22Rv1 (cell line): ENCODE measurements around the gene ACHE.
"Not testable (repeated sequence)": the region's sequence is repeated elsewhere in the genome, so short reads cannot be mapped to it uniquely, and the experiment has no call there.

Experiments used
- H3K27ac ChIP-seq: fragments of 450-650 bp; 2 replicates; pipeline ENCODE4 v1.5.1; 2017
- CTCF ChIP-seq: fragments of 450-650 bp; IDR thresholded peaks from 2 replicates; pipeline ENCODE4 v1.5.1; 2017; ENCODE audit warnings: mild to moderate bottlenecking
- ZFX ChIP-seq: fragments of 450-650 bp; IDR thresholded peaks from 2 replicates; pipeline ENCODE4 v1.6.1; 2017; ENCODE audit warnings: antibody characterized with exemption, borderline replicate concordance

The ACHE gene

DNA sequence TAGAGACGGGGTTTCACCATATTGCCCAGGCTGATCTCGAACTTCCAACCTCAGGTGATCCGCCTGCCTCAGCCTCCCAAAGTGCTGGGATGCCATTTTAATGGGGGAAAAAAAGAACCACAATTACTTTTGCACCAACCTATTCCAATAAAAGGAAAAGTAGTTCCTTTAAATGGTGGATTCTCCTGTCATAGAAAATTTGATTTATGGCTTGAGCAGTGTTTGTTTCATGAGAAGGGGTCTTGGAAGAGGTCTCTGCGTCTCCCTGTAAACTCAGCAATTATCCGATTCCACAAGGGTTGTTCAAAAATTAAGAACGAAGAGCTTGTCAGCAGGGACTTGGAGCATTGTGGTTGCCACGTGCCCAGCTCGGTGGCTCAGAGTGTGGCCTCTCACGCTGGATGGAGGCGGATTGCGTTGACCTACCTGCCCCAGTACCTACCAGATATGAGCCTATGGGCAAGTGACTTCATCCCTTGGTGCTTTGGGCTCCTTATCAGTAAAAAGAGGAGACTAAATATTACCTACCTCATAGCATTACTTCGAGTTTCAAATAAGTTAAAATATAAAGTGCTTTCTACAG is 31.3 kb downstream of the ACHE start:
- peak overlapping the region; percentile 84 for H3K27ac ChIP-seq
- TF ChIP-seq CTCF (no peak), ZFX (no peak)

GRCh38 chr7:100863406-100863950 is 32.2 kb downstream of the ACHE start:
- TF ChIP-seq CTCF (no peak), ZFX (no peak)
- no peak overlapping the region for H3K27ac ChIP-seq

GRCh38 chr7:100861616-100861985 is 34.1 kb downstream of the ACHE start:
- peak overlapping the region; percentile 67 for H3K27ac ChIP-seq

GRCh38 chr7:100860702-100861615 is 34.7 kb downstream of the ACHE start:
- TF ChIP-seq CTCF (no peak), ZFX (no peak)
- H3K27ac ChIP-seq, result peak overlapping the region; percentile 67

More at GRCh38 chr7:100861616-100861985, 34.1 kb downstream of the ACHE start:
- no peak for TF ChIP-seq ZFX

GRCh38 chr7:100859856-100860255 is 35.8 kb downstream of the ACHE start:
- no peak for TF ChIP-seq ZFX
- no peak for TF ChIP-seq CTCF
- H3K27ac ChIP-seq, result peak overlapping the region; percentile 67

DNA sequence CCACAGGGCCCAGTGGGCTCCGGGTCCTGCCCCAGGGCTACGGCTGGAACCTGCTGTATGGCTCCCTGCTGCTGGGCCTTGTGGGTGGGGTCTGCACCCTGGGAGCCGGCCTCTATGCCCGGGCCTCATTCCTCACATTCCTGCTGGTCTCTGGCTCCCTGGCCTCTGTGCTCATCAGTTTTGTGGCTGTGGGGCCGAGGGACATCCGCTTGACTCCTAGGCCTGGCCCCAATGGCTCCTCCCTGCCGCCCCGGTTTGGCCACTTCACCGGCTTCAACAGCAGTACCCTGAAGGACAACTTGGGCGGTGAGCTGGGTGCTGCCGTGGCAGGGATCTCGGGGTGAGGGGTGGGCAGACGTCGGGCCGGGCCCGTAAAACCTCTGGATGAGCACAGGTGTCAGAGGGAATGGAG is 38.8 kb downstream of the ACHE start:
- H3K27ac ChIP-seq, result no peak overlapping the region
- no peak for TF ChIP-seq ZFX
- no peak for TF ChIP-seq CTCF

- H3K27ac ChIP-seq, result no peak overlapping the region
- TF ChIP-seq ZFX (no peak), CTCF (no peak)
These were observed 40.2 kb downstream of the ACHE start for GRCh38 chr7:100855515-100855914.

- H3K27ac ChIP-seq, result not testable (repeated sequence)
These were observed 40.8 kb downstream of the ACHE start for GRCh38 chr7:100854899-100855298.
